Lower leg skin (tissue), 3 donors: ENCODE data around the gene NLN.

Source experiments
- CTCF ChIP-seq, 3 donors: fragments of 450-650 bp; IDR thresholded peaks; one replicate each; pipeline ENCODE4 v1.5.1; 2016; ENCODE audit warnings: antibody characterized with exemption in 3 of 3, mild to moderate bottlenecking in 3 of 3, moderate library complexity in 2 of 3
- POLR2A ChIP-seq, 2 donors: fragments of 450-650 bp; IDR thresholded peaks; one replicate each; pipeline ENCODE4 v1.6.1; 2016 to 2017; ENCODE audit warnings: antibody characterized with exemption in 2 of 2, mild to moderate bottlenecking in 1 of 2, moderate library complexity in 1 of 2

DNA sequence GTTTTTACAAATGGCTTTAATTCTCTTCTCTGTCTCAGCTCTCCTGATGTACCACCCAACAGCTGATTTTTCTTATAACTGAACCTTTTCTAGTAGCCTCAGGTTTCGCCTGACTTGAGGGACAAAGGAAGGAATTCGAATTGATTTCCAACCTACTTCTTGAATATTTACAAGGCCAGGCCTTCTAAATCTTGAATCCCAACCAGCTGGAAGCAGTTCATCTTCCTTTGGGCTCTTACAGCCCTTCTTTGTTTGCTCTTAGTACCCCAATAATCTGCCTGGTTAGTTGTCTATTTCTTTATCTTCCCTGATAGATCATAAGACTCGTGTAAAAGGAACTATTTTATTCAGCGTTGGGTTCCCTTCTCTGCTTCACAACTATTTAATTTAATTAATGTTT is 95.9 kb downstream of the NLN start:
- TF ChIP-seq CTCF (IDR thresholded peaks at IDR 0.05) (no peak), POLR2A (IDR thresholded peaks at IDR 0.05) (no peak)
